ENCODE measurements around the gene MYL12A. TPM values are rescaled to one million over a fixed set of nuclear protein-coding genes. Genes with fewer than 3 reads are reported as not detected.
A peak's percentile ranks its signal among the peaks of the same experiment; 100 is the strongest.
"Not testable (repeated sequence)": the region's sequence is repeated elsewhere in the genome, so short reads cannot be mapped to it uniquely, and the experiment has no call there.

The MYL12A gene
- total RNA-seq: 299 TPM

DNA sequence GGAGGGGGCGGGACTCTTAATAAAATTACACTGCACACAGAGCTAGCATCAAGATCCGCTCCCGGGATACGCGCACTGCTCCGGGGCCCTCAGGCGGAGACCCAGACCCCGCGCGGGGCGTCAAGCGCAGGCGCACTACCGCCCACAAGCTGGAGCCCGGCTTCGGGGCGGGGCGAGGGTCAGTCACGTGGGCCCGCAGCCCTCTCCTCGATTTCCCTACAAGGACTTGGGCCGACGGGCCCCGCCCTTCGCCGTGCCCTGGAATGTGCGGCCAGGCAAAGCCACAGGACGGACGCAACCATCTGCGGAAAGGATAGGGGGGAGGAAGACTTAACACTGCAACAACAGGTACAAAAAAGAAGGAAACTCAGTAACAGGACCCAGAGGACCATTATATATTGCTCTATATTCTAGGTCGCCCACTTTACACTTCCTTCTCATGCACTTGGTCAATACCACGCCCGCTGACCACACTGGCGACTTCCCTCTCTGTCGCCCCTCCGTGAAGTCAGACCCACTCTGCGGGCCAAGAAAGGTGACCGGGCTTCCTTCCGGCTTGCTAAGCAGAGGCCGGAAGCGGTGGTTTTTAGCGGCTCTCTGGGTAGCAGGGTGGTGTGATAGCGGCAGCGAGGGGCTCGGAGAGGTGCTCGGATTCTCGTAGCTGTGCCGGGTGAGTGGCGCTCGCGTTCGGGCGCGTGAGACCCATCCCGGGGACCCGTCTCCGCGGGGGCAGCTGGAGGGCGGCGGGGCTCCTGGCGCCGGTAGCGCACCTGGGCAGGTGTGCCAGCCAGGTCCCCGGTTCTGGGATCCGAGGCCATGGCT, at the start of gene MYL12A:
Gene MYL12A, plus strand, starts transcription at position 562 of the 822 bp plus-strand sequence. CDS start 5,447 bp downstream, outside the sequence.
- peak; percentile 97 for DNase-seq (ENCODE audit: low spot score)

GRCh38 chr18:3198260-3198860, 49.2 kb upstream of the MYL12A start:
- not testable (repeated sequence) for DNase-seq (ENCODE audit: low spot score)

DNA sequence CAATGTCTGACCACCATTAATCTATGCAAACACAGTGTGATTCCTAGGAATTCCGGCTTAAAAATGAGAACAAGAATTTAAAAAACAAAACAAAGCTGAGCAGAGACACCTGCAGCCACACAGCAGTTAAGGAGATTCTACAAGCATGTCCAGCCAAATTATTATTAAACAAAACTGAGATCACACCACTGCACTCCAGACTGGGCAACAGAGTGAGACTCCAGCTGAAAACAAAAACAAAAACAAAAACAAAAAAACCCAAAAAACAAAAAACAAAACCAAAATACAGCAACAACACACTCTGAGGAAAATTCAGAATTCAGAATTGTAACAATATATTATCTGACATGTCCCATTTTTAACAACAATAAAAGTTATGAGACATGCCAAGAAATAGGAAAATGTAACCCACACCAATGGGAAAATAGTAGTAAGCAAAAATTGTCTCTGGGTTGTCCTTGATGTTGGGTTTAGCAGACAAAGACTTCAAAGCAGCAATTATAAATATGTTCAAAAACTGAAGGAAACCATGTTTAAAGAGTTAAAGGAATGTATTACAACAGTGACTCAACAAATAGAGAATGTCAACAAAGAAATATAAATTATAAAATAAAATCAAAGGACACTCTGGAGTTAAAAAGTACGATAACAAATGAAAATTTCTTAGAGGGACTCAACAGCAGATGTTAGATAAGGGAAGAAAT, 47.5 kb upstream of the MYL12A start:
- DNase-seq (ENCODE audit: low spot score): no peak

GRCh38 chr18:3205239-3205638, 42.4 kb upstream of the MYL12A start:
- no peak for DNase-seq (ENCODE audit: low spot score)

GRCh38 chr18:3207565-3207964, 40.0 kb upstream of the MYL12A start:
- DNase-seq (ENCODE audit: low spot score): no peak

- DNase-seq (ENCODE audit: low spot score): no peak
These were observed 37.6 kb upstream of the MYL12A start for GRCh38 chr18:3209859-3210569.

- DNase-seq (ENCODE audit: low spot score): no peak
These were observed 36.2 kb upstream of the MYL12A start for GRCh38 chr18:3211236-3211992.

- DNase-seq (ENCODE audit: low spot score): no peak
These were observed 34.9 kb upstream of the MYL12A start for GRCh38 chr18:3212657-3213056.

GRCh38 chr18:3213300-3214059, 34.1 kb upstream of the MYL12A start:
- no peak for DNase-seq (ENCODE audit: low spot score)

GRCh38 chr18:3214855-3215637, 32.6 kb upstream of the MYL12A start:
- DNase-seq (ENCODE audit: low spot score): no peak

DNA sequence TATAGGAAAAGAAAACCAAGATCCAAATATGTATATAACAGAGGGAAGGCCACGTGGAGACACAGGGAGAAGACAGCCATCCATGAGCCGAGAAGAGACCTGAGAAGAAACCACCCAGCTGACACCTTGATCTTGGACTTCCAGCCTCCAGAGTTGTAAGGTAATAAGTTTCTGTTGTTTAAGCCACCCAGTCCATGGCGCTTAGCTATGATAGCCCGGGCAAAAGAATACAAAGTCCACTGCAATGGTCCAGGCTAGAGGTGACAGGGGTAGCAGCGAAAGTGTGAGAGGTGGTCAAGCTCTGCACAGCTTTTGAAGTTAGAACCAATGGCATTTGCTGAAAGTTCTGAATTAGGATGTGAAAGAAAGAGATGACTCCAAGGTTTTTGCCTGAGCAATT, 30.6 kb upstream of the MYL12A start:
- DNase-seq (ENCODE audit: low spot score): no peak

- DNase-seq (ENCODE audit: low spot score): no peak
These were observed 29.5 kb upstream of the MYL12A start for GRCh38 chr18:3217948-3218647.

DNA sequence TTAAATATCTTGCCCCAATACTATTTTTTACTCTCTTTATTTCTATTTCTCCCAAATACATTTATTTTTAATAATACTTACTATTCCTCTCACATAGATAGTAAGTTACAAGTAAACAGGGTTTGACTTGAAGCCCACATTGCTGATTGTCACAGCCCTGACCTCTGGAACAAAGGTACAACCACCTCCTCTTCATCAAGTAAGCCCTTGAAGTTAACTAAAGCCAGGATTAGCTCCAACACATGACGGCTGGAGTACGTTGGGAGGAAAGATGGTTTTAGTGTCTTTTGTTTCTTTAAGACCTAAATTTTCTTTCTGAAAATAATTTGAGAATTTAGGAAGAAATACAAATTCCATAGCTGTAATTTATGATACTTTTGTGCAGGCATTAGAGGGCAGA, 28.8 kb upstream of the MYL12A start:
- DNase-seq (ENCODE audit: low spot score): no peak

GRCh38 chr18:3219241-3219630, 28.4 kb upstream of the MYL12A start:
- no peak for DNase-seq (ENCODE audit: low spot score)

- DNase-seq (ENCODE audit: low spot score): no peak
These were observed 27.8 kb upstream of the MYL12A start, which contains the start of gene MYOM1 for GRCh38 chr18:3219631-3220335. MYOM1 (minus strand) TSS chr18:3219968; CDS start chr18:3215223, 4,745 bp downstream.

- not testable (repeated sequence) for DNase-seq (ENCODE audit: low spot score)
These were observed 26.7 kb upstream of the MYL12A start for GRCh38 chr18:3220868-3221267.

- DNase-seq (ENCODE audit: low spot score): no peak
These were observed 26.1 kb upstream of the MYL12A start for GRCh38 chr18:3221496-3221895.

GRCh38 chr18:3223356-3223755, 24.2 kb upstream of the MYL12A start:
- no peak for DNase-seq (ENCODE audit: low spot score)
